ENCODE results near the gene THOC5. TPM values are rescaled to one million over a fixed set of nuclear protein-coding genes. Genes with fewer than 3 reads are reported as not detected.
A peak's percentile ranks its signal among the peaks of the same experiment; 100 is the strongest.
"Not testable (repeated sequence)": the region's sequence is repeated elsewhere in the genome, so short reads cannot be mapped to it uniquely, and the experiment has no call there.

THOC5 gene
- total RNA-seq, 4 donors from 2014 or later, result 38.6 to 56.1 (median 48.6) TPM

- no peak for TF ChIP-seq EP300 (IDR thresholded peaks at IDR 0.05)
- no peak for TF ChIP-seq POLR2AphosphoS5 (IDR thresholded peaks at IDR 0.05)
- Histone ChIP-seq H3K36me3 (peaks cover 10 to 57% (median 34%) of the 10 kb centered on the region in 4 donors), H3K27ac (replicated peaks in 1 of 4) (peak overlapping the region in 2 of 4 donors; percentile 86 to 91), H3K4me3 (no peak overlapping the region), H3K9me3 (no peaks in the 10 kb centered on the region), H3K4me1 (peaks cover 9 to 19% (median 16%) of the 10 kb centered on the region in 4 donors), H3K27me3 (no peaks in the 10 kb centered on the region)
- intact Hi-C loops (cut with DNase I), result no loop called here
- DNase-seq (ENCODE audit: extremely low spot score), result no peak
- 62% methylated on average over 4 of the region's 4 CpGs for WGBS
Observed at GRCh38 chr22:29555065-29555644, 1.6 kb upstream of the THOC5 start.

- intact Hi-C loops (cut with DNase I); H3K27ac ChIP-seq (replicated peaks in 1 of 4); DNase-seq (ENCODE audit: extremely low spot score); H3K27me3 ChIP-seq; H3K9me3 ChIP-seq: not testable (repeated sequence)
- peaks cover 15 to 53% (median 30%) of the 10 kb centered on the region in 4 donors for H3K36me3 ChIP-seq
- H3K4me3 ChIP-seq, result peak overlapping the region in 3 of 4 donors; percentile 71 to 86 (median 79)
- WGBS, result 90% methylated on average over 11 of the region's 33 CpGs
- peaks cover 9 to 19% (median 16%) of the 10 kb centered on the region in 4 donors for H3K4me1 ChIP-seq
Observed at GRCh38 chr22:29552357-29552756, 1.2 kb downstream of the THOC5 start.

- H3K36me3 ChIP-seq, result peaks cover 22 to 53% (median 37%) of the 10 kb centered on the region in 4 donors
- no peak overlapping the region for H3K4me3 ChIP-seq
- 96% methylated on average over 4 of the region's 4 CpGs for WGBS
- H3K9me3 ChIP-seq, result no peaks in the 10 kb centered on the region
- TF ChIP-seq POLR2A (IDR thresholded peaks at IDR 0.05; ENCODE audit: low read depth) (no peak), EP300 (IDR thresholded peaks at IDR 0.05) (no peak), POLR2AphosphoS5 (IDR thresholded peaks at IDR 0.05) (no peak), CTCF (IDR thresholded peaks at IDR 0.05) (no peak)
- H3K27me3 ChIP-seq, result no peaks in the 10 kb centered on the region
- no peak overlapping the region for H3K27ac ChIP-seq (replicated peaks in 1 of 4)
- H3K4me1 ChIP-seq, result peaks cover 9 to 19% (median 16%) of the 10 kb centered on the region in 4 donors
- intact Hi-C loops (cut with DNase I), result no loop called here
- DNase-seq (ENCODE audit: extremely low spot score), result no peak
Observed at GRCh38 chr22:29550005-29550404, 3.6 kb downstream of the THOC5 start.

- 87% methylated on average over 8 of the region's 8 CpGs for WGBS
- H3K4me3 ChIP-seq; intact Hi-C loops (cut with DNase I); H3K27me3 ChIP-seq; H3K4me1 ChIP-seq; H3K9me3 ChIP-seq; DNase-seq (ENCODE audit: extremely low spot score); H3K27ac ChIP-seq (replicated peaks in 1 of 4): not testable (repeated sequence)
- peaks cover 47 to 95% (median 82%) of the 10 kb centered on the region in 4 donors for H3K36me3 ChIP-seq
Observed at GRCh38 chr22:29545045-29545444, 8.5 kb downstream of the THOC5 start.

GRCh38 chr22:29541845-29542244 lies 11.7 kb downstream of the THOC5 start:
- Histone ChIP-seq H3K36me3 (peaks cover 59 to 97% (median 91%) of the 10 kb centered on the region in 4 donors), H3K4me1 (no peaks in the 10 kb centered on the region), H3K27me3 (no peaks in the 10 kb centered on the region), H3K9me3 (no peaks in the 10 kb centered on the region), H3K4me3 (no peak overlapping the region), H3K27ac (replicated peaks in 1 of 4) (no peak overlapping the region)
- no peak for DNase-seq (ENCODE audit: extremely low spot score)
- intact Hi-C loops (cut with DNase I), result no loop called here
- WGBS, result 74% methylated on average over 1 of the region's 1 CpG
- TF ChIP-seq POLR2AphosphoS5 (IDR thresholded peaks at IDR 0.05) (no peak), EP300 (IDR thresholded peaks at IDR 0.05) (no peak), POLR2A (IDR thresholded peaks at IDR 0.05; ENCODE audit: low read depth) (no peak), CTCF (IDR thresholded peaks at IDR 0.05) (no peak)

- Histone ChIP-seq H3K36me3 (peaks cover 77 to 97% (median 95%) of the 10 kb centered on the region in 4 donors), H3K9me3 (no peaks in the 10 kb centered on the region), H3K27me3 (no peaks in the 10 kb centered on the region), H3K4me1 (no peaks in the 10 kb centered on the region), H3K4me3 (no peak overlapping the region), H3K27ac (replicated peaks in 1 of 4) (no peak overlapping the region)
- intact Hi-C loops (cut with DNase I), result no loop called here
- 60% methylated on average over 3 of the region's 3 CpGs for WGBS
- no peak for DNase-seq (ENCODE audit: extremely low spot score)
- TF ChIP-seq POLR2AphosphoS5 (IDR thresholded peaks at IDR 0.05), result no peak
- TF ChIP-seq CTCF (IDR thresholded peaks at IDR 0.05), result no peak
- TF ChIP-seq POLR2A (IDR thresholded peaks at IDR 0.05; ENCODE audit: low read depth), result no peak
- TF ChIP-seq EP300 (IDR thresholded peaks at IDR 0.05), result no peak
Observed at GRCh38 chr22:29539105-29539504, 14.5 kb downstream of the THOC5 start.

Data from esophagus muscularis mucosa (tissue), 4 donors.